CD4-positive, alpha-beta T cell treated with Interleukin-15 for 1 hour (primary cell): ENCODE results near the gene SLC27A1.

Source experiments
- DNase-seq: peaks from one replicate; pipeline ENCODE4 v3.0.0-alpha.2; 2020

The SLC27A1 gene

DNA sequence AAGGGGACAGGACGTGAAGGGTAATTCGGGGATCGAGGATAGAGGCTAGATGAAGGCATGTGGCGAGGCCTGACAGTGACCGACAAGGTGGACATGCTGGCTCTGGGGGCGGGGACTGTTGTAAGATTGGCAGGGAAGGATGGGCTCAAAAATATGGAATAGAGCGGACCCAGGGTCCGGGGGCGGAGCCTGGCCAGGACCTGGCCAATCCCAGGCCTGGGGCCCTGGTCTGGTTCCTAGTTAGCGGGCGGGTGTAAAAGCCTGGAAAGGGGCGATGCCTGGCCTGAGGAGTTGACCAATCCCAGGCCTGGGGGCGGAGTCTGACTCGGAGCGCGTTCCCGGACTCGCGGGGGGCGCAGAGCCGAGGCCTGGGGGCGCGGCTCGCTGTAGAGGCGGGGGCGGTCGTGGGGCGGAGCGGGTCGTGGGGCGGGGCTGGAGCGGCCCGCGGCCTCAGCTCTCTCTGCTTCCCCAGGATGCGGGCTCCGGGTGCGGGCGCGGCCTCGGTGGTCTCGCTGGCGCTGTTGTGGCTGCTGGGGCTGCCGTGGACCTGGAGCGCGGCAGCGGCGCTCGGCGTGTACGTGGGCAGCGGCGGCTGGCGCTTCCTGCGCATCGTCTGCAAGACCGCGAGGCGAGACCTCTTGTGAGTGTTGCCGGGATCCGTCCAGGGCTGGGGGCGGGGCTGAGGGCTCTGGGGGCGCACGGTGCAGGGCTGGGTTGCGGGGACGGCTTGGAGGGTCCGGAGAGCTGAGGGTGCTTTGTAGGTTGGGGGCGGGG is at the start of gene SLC27A1:
Gene SLC27A1 (plus strand): TSS at position 457 of the 774 bp plus-strand sequence. CDS start 17 bp downstream, at position 474.
- peak; percentile 95 for DNase-seq

DNA sequence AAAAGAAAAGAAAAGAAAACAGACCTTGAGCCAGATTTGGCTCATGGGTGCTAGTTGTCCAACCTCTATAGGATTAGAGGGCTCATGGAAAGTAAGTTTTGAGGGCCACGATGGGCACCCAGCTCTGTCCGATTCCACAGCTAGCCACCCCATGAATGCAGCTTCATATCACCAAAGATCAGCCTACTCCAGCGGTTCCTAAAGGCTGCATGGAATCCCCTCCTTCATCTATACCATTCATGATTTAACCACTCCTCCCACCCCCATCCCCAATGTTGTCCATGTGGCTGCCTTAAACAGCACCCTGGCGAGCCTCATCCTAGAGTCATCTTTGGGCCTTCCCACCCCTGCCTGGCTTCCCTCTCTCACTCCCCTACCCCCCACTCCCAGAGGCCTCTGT is 48.4 kb upstream of the SLC27A1 start:
- no peak for DNase-seq

DNA sequence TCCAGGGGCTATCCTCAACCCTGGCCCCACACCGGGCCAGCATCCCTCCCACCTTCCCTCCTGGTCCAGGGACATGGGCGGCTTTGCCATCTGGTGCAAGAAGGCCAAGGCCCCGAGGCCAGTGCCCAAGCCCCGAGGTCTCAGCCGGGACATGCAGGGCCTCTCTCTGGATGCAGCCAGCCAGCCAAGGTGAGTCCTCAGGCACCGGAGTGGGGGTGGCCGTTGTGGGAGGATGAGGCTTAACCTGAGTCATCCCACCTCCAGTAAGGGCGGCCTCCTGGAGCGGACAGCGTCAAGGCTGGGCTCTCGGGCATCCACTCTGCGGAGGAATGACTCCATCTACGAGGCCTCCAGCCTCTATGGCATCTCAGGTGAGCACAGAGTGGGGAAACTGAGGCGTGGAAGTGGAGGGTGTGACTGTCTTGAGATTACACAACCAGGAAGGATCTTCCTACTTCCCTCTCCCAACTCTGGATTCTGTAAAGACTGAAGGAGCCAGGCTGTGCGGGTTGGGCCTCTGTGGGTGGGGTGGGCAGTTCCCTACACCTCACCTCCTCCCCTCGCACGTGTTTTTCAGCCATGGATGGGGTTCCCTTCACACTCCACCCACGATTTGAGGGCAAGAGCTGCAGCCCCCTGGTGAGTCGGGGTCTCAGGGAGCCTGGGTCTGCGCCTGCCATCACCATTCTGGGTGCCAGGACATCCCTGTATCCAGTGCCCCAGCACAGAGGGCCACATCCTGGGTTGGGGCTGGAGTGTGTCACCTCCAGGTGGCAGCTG is 46.7 kb upstream of the SLC27A1 start:
- DNase-seq: no peak

DNA sequence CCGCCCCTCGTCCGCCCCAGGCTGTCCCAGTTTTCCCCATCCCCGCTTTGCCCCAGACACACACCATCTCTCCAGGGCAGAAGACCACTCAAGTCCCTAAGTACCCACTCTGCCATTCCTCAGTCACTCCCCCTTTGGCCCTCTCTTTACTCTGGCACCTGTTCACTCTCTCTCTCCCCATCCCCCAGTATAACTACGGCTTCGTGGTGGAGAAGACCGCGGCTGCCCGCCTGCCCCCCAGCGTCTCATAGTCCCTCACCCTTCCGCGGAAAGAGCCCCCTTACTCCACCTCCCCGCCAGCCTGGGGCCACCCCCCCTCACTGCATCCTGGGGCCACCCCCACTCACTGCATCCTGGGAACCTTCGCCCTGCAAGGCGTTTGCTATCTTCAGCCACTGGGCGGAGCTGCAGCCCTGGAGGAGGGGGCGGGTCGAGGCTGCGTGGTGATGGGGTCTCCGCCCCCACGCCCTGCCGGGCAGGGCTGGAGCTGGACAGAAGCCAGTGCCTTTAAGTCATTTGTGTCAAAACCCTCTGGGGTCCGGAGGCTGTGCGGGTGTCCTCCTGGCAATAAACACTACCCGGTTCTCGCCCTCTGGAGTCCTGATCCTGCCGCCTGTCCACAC is 45.5 kb upstream of the SLC27A1 start:
- DNase-seq: no peak

DNA sequence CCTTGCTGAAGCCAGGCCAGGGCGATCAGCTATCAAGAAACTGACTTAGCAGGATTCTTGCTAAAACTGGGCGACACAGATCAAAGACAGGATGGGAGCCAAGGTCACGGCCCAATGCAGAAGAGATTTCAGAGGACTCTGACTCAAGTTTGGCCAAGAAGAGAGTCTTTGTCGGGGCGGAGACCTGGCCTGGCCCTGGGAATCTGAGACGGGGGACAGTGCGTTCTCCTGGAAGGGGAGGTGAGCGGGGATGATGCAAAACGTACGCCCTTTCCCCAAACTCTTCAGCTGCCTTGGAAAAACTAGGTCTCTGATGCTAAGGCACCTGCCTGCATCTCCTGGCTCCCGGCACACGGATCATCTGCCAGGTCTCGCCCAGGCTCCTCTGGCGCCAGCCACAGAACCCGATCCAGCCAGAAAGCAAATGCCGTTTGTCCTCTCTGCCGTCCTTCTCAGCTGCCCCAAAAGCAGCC is 40.6 kb upstream of the SLC27A1 start:
- DNase-seq: no peak

DNA sequence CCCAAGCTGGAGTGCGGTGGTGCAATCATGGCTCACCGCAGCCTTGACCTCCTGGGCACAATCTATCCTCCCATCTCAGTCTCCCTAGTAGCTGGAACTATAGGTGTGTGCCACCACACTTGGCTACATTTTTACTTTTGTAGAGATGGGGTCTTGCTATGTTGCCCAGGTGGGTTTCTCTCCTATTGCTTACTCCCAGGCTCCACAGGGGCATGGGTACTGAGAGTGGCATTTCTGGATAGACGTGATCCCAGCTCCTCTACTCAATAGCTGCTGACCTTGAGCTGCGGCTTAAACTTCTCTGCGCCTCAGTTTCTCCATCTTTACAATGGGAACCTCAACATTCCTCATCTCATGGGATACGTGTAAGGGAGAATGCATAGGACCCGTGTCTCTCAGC is 38.9 kb upstream of the SLC27A1 start:
- DNase-seq: no peak

DNA sequence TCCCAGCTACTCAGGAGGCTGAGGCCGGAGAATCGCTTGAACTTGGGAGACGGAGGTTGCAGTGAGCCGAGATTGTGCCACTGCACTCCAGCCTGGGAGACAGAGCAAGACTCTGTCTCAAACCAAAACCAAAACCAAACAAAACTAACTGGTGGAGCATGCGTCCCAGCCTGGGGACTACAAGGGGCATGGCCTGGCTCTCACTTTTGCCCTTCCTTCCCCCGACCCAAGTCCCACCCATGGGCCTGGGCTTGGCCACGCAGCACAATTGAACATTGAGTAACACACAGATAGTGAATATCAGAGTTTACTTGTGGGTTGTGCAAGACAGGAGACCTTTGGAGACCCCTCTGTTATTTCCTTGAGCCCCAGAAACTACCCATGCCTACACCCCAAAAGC is 35.1 kb upstream of the SLC27A1 start:
- no peak for DNase-seq

DNA sequence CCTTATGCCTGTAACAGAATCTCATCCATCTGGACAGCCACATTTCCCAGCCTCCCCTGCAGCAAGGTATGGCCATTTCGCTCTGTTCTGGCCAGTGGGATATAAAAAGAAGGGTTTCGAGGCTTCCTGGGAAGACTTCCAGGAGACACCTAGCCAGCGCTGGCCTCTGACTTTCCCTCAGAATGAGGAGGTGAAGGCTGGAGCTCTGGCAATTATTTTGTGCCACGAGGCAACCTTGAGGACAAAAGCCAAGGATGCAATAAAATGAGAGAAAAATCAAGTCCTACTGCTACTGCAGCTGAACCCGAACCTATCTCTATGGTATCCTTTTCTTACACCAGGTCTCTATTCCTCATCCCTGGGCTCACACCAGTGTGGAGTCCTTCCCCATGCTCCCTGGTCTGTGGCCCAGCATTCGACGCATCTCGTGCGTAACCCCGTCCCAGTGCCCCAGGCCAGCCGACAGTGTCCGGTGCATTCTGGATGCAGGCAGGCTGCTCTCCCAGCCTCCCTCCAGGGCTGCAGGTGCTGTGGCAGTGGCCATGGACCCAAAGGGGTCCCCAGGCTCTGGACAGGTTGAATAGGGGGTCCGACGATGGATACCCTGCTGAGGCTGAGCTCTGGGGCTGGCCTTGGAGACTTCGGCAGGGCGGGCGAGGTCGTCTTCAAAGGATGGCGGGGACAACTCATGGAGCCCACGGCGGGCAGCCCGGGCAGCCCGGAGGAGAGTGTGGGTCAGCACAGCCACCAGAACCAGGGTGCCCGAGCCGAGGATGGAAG is 34.0 kb upstream of the SLC27A1 start:
- DNase-seq: no peak

DNA sequence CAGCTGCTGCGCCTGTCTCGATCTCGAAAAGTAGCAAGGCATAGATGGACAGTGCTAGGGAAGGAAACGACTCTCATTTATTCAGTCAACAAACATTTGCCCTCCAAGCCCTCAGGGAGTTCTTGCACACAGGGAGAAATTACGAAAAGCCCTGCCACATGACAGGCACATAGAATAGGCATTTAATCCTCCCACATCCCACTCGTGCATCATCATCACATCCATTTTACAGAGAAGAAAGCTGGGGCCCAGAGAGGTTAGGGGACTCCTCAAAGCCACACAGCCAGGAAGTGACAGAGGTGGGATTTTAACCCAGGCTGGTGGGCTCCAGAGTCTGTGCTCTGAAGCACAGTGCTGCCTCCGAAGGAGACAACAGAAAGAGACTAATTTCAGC is 33.5 kb upstream of the SLC27A1 start:
- no peak for DNase-seq

DNA sequence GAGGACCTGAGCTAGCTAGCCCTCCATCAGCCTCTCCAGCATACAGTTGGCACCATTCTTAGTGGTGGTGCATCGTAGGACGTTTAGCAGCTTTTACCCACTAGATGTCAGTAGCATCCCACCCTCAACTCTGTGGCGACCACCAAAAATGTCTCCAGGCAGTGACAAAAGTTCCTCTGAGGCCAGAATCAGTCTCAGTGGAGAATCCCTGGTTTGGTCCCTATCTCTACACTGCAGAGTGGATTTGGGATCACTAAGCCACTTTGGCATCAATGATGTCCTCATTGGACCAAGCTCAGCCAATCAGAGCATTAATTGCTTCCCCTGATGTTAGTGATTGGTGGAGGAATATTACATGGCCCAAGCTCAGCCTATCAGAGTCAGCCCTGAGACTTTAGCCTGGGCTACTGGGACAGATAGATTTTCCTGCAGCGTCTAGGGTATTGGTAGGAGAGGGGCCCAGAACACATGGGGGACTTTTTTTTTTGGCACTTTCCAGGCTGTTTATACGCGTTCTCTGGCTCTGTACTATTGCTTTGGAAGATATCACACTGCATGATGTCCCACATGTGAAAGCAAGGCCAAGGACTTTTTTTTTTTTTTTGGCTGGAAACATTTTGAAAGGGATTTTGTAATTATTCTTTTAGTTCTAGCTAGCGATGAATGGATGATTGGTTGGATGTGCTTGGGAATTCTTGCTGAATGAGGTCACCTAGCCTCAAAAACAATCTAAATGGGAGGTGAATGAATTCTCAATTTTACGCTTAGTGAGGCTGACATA is 28.9 kb upstream of the SLC27A1 start:
- no peak for DNase-seq

DNA sequence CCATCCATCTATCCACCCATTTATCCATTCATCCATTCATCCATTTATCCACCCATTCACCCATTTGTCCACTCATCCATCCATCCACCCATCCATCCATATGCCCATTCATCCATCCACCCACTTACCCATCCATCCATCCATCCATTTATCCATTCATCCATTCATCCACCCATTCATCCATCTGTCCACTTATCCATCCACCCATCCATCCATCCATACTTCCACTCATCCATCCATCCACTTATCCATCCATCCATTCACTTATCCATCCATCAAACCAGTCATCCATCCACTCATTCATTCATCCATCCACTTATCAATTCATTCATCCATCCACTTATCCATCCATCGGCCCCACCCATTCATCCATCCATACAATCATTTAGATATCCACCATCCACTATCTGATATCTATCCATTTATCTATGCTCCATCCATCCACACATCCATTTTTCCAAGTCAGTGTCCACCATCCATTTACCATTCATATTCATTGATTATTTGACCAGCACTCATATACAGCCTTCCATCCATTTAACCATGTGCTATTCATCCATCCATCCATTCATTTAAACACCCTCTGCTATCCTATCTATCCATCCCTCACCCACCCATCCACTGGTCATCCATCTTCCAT is 24.7 kb upstream of the SLC27A1 start:
- no peak for DNase-seq

DNA sequence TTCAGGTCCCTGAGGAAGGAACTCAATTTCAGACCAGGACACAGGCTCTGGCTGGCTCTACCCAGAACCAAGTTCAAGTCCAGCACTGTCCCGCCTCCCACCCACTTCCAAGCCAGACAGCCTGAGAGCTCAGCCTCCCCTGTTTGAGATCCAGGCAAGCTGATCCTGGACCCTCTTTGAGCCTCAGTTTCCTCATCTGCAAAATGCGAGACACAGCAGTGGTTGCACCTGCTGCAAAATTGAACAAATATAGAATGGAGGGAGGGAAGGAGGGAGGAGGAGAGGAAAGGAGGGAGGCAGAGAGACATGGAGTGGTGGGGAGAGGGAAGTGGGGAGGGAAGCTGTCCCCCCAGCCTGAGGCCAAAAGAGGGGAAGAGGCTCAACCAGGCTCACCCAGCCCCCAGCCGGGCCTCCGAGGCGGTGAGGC is 22.6 kb upstream of the SLC27A1 start:
- no peak for DNase-seq

DNA sequence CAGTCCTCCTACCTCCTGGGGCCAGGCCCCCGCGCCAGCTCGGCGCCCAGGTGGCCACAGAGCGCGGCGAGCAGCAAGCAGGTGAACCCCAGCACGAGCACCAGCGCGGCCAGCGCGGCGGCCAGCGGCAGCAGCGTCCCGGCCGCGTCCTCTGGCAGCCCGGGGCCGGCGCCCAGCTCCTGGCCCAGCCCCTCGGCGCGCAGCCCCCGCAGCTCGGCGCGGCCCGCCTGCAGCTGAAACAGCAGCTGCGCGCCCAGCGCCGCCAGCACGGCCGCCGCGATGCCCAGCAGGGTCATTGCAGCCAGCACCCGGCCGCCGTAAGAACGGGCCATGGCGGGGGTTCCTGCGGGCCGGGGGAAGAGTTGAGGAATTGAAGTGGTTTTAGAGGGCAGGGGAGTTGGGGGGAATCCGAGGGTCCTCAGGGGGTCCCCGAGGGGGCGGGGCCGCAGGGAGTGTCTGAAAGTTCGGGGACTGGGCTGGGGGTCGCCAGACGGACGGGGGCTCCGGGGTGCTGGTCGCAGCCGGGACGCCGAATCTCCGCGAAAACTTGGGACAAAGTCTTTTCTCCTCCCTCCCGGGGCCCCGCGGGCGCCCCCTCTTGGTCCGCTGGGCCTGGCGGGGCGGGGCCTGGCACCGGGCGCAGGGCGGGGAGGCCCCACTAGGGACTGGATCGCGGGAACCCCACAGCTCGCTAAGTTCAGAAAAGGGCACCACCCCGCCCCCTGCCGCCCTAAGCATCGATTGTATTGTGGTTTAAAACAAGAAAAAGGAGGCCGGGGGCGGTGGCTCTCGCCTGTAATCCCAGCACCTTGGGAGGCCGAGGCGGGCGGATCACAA is 22.0 kb upstream of the SLC27A1 start, which contains the start of gene TMEM221:
Gene TMEM221 (minus strand): TSS at position 538 of the 837 bp plus-strand sequence. CDS start 206 bp downstream, at position 332.
- DNase-seq: peak; percentile 55

DNA sequence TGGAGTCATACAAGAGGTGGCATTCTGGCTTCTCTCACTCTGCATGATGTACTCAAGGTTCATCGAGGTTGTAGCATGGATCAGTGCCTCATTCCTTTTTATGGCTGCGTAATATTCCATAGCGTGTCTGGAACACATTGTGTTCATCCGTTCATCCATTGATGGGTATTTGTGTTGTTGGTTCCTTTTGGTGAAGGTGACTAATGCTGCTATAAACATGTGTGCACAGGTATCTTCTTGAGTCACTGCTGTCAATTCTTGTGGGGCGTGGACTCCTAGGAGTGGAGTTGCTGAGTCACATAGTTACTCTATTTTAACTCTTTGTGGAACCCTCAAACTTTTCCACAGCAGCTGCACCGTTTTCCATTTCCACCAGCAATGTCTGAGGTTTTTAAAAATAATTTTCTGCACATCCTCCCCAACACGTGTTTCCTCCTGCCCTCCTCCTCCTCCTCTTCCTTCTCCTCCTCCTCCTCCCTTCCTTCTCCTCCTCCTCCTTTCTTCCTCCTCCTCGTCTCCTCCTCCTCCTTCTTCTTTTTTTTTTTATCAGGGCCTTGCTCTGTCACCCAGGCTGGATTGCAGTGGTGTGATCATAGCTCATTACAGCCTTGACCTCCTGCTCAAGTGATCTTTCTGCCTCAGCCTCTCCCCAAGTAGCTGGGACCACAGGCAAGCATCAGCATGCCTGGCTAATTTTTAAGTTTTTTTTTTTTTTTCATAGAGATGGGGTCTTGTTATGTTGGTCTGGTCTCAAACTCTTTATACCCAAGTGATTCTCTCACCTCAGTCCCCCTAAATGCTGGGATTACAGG is 19.9 kb upstream of the SLC27A1 start:
- no peak for DNase-seq

DNA sequence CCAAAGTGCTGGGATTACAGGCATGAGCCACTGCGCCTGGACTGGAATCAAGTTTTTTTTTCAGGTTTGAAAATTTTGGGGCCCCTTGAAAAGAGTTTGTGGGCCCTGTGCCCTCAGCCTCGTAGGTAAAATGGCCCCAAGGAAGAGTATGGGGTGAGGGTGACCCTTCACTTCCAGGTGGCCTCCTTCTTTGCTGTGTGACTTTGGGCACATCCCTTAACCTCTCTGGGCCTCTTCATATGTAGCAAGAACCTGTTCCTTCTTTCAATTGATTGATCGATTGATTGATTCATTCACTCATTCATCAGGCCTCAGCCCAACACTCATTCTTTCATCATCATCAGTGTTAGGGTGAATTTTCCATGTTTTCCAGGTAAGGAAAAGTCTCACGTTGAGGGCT is 18.5 kb upstream of the SLC27A1 start:
- no peak for DNase-seq

DNA sequence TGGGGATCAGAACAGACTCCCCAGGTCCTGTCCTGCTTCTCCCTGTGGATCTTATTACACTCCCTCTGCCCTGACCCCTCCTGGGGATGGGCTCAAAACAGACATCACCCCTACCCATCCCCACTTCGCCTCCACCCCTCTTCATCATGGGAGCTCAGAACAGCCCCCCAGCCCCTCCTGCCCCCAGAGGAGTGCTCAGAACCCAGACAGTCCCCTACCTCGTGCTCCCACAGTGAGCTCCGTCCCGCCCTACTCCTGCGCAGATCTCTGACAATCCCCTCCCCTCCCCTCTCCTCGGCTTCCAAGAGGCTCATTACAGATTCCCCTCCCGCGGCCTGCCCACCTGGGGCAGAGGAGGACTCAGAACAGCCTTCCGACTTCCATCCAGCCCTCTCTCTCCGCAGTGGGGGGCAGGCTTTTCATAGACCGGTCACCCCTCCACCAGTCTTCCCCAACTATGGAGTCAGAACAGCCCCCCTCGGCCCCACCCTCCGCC is 15.7 kb upstream of the SLC27A1 start:
- no peak for DNase-seq

DNA sequence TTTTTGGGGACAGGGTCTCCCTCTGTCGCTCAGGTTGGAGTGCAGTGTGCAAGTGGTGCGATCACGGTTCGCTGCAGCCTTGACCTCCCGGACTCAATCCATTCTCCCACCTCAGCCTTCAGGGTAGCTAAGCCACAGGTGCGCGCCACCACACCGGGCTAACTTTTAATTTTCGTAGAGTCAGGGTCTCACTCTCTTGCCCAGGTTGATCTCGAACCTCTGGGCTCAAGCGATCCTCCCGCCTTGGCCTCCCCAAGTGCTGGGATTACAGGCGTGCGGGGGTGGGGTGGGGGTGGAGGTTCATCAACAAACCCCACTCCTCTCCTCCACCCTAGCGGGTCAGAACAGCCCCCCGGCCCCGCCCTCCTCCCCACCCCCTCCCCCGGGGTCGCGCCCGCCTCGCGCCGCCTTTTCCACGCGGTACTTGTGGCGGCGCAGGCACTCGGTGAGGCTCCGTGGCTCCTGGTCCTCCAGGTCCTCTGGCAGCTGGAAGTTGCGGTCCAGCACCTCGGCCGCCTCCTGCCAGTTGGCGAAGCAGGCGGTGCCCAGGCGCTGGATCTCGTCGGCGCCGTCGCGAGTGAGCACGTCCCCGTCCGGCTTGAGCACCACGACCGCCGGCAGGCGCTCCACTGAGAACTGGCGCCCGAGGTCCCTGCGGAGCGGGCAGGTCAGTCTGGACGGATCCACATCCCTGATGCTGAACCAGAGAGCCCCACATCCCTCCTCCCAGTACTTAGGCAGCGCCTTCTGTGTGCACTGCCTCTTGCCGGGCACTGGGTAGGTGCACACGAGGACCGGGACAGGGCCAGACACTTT is 14.8 kb upstream of the SLC27A1 start:
- DNase-seq: no peak

DNA sequence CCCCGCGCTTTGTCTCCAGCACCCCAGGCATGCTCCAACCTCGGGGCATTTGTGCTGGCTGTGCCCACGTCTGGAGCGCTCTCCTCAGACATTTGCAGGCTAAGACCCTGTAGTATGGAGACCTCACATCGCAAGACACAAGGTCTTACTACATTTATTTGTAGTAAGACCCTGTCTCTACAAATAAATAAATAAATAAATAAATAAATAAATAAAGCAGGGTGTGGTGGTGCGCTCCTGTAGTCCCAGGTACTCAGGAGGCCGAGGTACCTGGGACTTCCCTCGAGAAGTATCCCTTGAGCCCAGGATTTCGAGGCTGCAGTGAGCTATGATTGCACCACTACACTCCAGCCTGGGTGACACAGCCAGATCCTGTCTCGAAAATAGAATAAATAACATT is 14.2 kb upstream of the SLC27A1 start:
- DNase-seq: no peak
